ENCODE measurements around the gene ESRRA. TPM values are rescaled to one million over a fixed set of nuclear protein-coding genes. Genes with fewer than 3 reads are reported as not detected.

ESRRA gene
- total RNA-seq, result 10 to 100 TPM; 34.1 to 37.7 TPM

GRCh38 chr11:64305075-64305690 lies at the start of gene ESRRA:
Gene ESRRA, plus strand, starts transcription at chr11:64305524. Its CDS starts 1,656 bp downstream, at chr11:64307180.

GRCh38 chr11:64284048-64284961 lies 21.0 kb upstream of the ESRRA start, which contains the start of gene BAD:
Gene BAD, minus strand, starts transcription at chr11:64284665. Its CDS starts 297 bp downstream, at chr11:64284368.

GRCh38 chr11:64284962-64285884 lies 20.1 kb upstream of the ESRRA start, which contains the start of gene GPR137:
Gene GPR137, plus strand, starts transcription at chr11:64285848. Its CDS starts 677 bp downstream, at chr11:64286525.

GRCh38 chr11:64291262-64291751 lies 14.0 kb upstream of the ESRRA start, which contains the start of gene KCNK4:
Gene KCNK4, plus strand, starts transcription at chr11:64291302. Its CDS starts 1,717 bp downstream, at chr11:64293019.

GRCh38 chr11:64299847-64300648 lies 5.3 kb upstream of the ESRRA start, which contains the start of gene CATSPERZ:
Gene CATSPERZ, plus strand, starts transcription at chr11:64300358. Its CDS starts 53 bp downstream, at chr11:64300411.

GRCh38 chr11:64317325-64317960 lies 12.1 kb downstream of the ESRRA start, which contains the start of gene TRMT112:
Gene TRMT112, minus strand, starts transcription at chr11:64317559. Its CDS starts 33 bp downstream, at chr11:64317526.

GRCh38 chr11:64317961-64318765 lies 12.8 kb downstream of the ESRRA start, which contains the start of gene PRDX5:
Gene PRDX5, plus strand, starts transcription at chr11:64318121. Its CDS starts 95 bp downstream, at chr11:64318216.

GRCh38 chr11:64339754-64340408 lies 34.6 kb downstream of the ESRRA start, which contains the start of gene CCDC88B:
Gene CCDC88B, plus strand, starts transcription at chr11:64340204. Its CDS starts 63 bp downstream, at chr11:64340267.

GRCh38 chr11:64358907-64359711 lies 53.8 kb downstream of the ESRRA start, which contains the start of gene RPS6KA4:
Gene RPS6KA4, plus strand, starts transcription at chr11:64359162. Its CDS starts 74 bp downstream, at chr11:64359236.

Small RNA genes lying within 50 kb of the gene (microRNA-seq; reads per million reads assigned to microRNA genes)
- gene MIR7155 (ENCODE audit: borderline microRNAs expressed, borderline replicate concordance), result 0.83 reads per million

Other genes starting within 250 kb of the ESRRA start
- 10 to 100 TPM; 14.2 TPM for gene MACROD1, start 139.4 kb upstream of the ESRRA start, total RNA-seq
- gene STIP1, start 119.4 kb upstream of the ESRRA start, total RNA-seq, result 100 to 1,000 TPM; 181 to 183 TPM
- 100 to 1,000 TPM; 203 to 209 TPM for gene FERMT3, start 98.8 kb upstream of the ESRRA start, total RNA-seq
- gene TRPT1, start 79.3 kb upstream of the ESRRA start, total RNA-seq, result 10 to 100 TPM; 30.8 to 36.4 TPM
- gene NUDT22, start 79.2 kb upstream of the ESRRA start, total RNA-seq, result 10 to 100 TPM; 76.7 to 80.2 TPM
- gene DNAJC4, start 75.0 kb upstream of the ESRRA start, total RNA-seq, result 10 to 100 TPM; 43.9 to 44.9 TPM
- 10 to 100 TPM; 81.2 to 88.6 TPM for gene VEGFB, start 70.9 kb upstream of the ESRRA start, total RNA-seq
- 10 to 100 TPM; 28.4 to 28.8 TPM for gene FKBP2, start 64.4 kb upstream of the ESRRA start, total RNA-seq
- gene PPP1R14B, start 58.6 kb upstream of the ESRRA start, total RNA-seq, result 10 to 100 TPM; 93.0 to 98.0 TPM
- 10 to 100 TPM; 11.4 to 11.9 TPM for gene PLCB3, start 54.0 kb upstream of the ESRRA start, total RNA-seq
- gene BAD, start 20.9 kb upstream of the ESRRA start, total RNA-seq, result 10 to 100 TPM; 33.1 to 33.7 TPM
- 10 to 100 TPM; 26.2 to 26.7 TPM for gene GPR137, start 19.7 kb upstream of the ESRRA start, total RNA-seq
- not detected for gene KCNK4, start 14.2 kb upstream of the ESRRA start, total RNA-seq
- gene CATSPERZ, start 5.2 kb upstream of the ESRRA start, total RNA-seq, result not detected
- 100 to 1,000 TPM; 156 to 165 TPM for gene TRMT112, start 12.0 kb downstream of the ESRRA start, total RNA-seq
- 100 to 1,000 TPM; 110 to 116 TPM for gene PRDX5, start 12.6 kb downstream of the ESRRA start, total RNA-seq
- gene CCDC88B, start 34.7 kb downstream of the ESRRA start, total RNA-seq, result 100 to 1,000 TPM; 115 to 126 TPM
- gene RPS6KA4, start 53.6 kb downstream of the ESRRA start, total RNA-seq, result 10 to 100 TPM; 31.8 to 35.0 TPM